HG03432 (cell line): ENCODE results near the gene SKOR2.
A peak's percentile ranks its signal among the peaks of the same experiment; 100 is the strongest.
"Not testable (repeated sequence)": the region's sequence is repeated elsewhere in the genome, so short reads cannot be mapped to it uniquely, and the experiment has no call there.

Experiments used
- ATAC-seq: cut with Tn5 transposase; IDR thresholded peaks from one replicate; pipeline ENCODE4 v1.9.1; 2021; ENCODE audit warnings: mild to moderate bottlenecking, moderate library complexity; ENCODE audit not compliant: unreplicated experiment

The SKOR2 gene

DNA sequence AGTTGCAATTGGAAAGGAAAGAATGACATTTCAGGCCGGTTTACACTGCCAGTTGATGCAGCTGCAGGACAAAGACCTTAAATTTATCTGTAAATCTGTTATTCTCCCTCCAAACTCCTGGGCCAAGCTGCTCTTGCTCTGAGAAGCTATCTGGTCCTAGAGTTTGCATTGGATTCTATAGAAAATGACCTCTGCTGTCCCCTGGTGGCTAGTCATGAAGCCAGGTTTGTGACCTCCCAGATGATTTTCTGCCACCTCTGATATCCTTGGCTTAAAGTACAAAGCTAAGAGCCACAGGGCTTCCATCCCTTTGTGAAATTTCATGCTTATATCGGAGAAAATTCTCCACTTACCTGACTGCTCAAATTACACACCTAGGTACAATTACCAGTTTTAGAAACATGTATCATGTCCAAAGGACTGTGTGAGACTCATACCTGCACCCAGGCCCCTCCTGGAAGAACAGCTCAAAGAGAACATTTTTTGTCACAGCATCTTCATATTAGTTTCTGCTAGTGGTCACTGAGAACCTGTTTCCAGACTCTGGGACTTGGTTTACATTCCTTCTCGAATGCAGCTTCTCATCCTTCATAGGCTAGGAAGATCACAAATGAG, 46.4 kb downstream of the SKOR2 start:
- no peak for ATAC-seq

- ATAC-seq: no peak
Measured at GRCh38 chr18:47203626-47204464, 47.6 kb downstream of the SKOR2 start.

DNA sequence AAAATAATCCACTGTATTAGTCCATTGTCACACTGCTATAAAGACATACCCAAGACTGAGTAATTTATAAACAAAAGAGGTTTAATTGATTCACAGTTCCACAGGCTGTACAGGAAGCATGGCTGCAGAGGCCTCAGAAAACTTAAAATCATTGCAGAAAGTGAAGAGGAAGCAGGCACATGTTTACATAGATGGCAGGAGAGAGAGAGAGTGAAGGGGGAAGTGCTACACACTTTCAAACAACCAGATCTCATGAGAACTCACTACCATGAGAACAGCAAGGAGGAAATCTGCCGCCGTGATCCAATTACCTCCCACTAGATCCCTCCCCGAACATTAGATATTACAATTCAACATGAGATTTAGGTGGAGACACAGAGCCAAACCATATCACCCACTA, 55.5 kb downstream of the SKOR2 start:
- ATAC-seq: not testable (repeated sequence)

DNA sequence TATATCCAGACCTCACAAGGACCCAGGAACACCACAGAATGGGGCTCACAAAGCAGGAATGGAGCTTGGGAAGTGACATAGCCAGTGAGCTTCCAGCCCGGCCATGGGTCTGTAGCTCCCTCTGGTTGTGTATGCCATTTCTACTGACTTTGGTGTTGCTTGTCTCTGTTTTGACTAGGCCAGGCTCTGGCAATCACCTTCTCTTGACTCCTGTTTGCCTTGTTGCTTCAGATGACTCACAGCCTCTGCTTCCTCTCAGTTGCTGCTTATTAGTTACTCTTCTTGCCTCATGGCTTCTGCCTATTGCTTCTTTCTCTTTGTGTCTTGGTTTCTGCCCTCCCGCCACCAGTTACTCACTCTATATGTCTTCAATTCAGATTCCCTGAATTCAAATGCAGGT, 59.5 kb downstream of the SKOR2 start:
- no peak for ATAC-seq

DNA sequence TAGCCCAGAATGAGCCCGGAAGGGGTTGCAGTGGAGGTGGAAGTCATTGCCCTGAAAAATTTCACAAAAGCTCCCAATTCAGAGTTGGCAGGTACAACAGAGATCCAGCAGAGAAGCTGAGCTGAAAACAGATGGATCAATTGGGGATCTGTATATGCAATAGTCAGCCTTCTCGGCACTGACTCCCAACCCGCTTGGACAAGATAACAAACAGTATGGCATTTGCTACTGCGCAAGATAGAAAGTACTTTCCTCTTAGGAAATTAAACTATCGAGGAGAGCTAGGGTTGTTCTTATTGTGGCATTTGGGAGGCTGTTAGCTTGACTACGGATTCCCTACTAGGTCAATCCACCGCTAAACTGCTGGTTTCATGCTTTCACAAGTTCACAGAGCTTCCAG, 63.7 kb downstream of the SKOR2 start:
- ATAC-seq: no peak

- ATAC-seq: no peak
Measured at GRCh38 chr18:47184419-47185050, 66.9 kb downstream of the SKOR2 start.

DNA sequence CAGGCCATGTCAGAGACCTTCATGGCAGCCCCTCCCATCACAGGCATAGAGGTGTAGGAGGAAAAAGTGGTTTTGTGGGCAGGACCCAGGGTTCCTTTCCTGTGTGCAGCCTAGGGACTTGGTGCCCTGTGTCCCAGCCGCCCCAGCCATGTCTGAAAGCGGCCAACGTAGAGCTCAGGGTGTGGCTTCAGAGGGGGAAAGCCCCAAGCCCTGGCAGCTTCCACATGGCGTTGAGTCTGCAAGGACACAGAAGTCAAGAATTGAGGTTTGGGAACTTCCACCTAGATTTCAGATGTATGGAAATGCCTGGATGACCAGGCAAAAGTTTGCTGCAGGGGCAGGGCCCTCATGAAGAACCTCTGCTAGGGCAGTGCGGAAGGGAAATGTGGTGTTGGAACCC, 69.3 kb downstream of the SKOR2 start:
- ATAC-seq: not testable (repeated sequence)

DNA sequence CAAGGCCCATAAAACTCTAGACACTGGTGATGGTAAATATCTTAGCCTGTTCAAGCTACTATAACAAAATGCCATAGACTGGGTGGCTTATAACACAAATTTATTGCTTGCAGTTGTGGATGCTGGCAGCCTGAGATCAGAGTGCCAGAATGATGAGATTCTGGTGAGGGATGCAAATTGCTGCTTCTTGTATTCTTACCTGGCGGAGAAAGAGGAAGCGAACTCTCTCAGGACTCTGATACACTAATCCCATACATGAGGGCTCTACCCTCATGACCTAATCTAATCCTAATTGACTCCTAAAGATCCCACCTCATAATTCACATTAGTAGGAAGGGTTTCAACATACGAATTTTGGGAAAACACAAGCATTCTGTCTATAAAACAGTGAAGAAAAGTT, 70.7 kb downstream of the SKOR2 start:
- ATAC-seq: no peak

DNA sequence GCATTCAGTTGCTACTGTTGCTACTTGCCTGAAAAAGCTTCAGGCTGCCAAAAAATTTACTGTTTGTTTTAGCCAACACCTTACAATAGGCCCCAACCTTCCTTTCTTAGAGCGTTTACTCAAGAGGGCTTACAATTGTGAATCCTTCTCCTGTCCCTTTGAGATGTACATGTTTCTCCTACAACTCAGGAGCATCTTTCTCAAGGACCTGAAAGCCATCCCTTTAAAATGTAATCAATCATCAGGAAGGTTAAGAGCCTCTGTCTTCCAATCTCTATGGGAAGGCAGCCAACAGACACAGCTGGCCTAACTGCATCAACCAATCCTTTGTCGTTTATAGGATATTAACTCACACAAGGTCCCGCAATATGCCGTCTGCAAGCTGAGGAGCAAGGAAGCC, 71.9 kb downstream of the SKOR2 start:
- no peak for ATAC-seq

- peak; percentile 92 for ATAC-seq
Measured at GRCh38 chr18:47175898-47176575, 75.4 kb downstream of the SKOR2 start, which contains the start of gene IER3IP1. TSS of gene IER3IP1 (minus strand) at chr18:47176364. CDS start at chr18:47176277, 87 bp downstream.

DNA sequence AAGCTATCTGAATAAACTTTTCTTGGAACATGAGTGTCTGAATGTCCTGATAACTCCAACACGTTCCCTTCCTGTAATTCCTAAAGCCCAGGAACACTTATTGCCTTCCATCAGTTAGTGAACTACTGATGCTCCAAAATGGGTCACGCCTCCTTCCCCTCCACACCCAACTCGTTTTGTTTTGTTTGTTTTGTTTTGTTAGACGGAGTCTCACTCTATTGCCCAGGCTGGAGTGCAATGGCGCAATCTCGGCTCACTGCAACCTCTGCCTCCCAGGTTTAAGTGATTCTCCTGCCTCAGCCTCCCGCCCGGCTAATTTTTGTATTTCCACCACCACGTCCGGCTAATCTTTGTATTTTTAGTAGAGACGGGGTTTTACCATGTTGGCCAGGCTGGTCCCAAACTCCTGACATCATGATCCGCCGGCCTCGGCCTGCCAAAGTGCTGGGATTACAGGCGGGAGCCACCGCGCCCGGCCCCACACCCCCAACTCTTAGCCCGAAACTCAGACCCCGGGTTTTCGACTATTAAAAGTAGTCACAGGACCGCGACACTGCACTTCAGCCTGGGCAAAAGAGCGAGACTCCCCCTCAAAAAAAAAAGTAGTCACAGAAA, 76.1 kb downstream of the SKOR2 start:
- peak; percentile 12 for ATAC-seq

DNA sequence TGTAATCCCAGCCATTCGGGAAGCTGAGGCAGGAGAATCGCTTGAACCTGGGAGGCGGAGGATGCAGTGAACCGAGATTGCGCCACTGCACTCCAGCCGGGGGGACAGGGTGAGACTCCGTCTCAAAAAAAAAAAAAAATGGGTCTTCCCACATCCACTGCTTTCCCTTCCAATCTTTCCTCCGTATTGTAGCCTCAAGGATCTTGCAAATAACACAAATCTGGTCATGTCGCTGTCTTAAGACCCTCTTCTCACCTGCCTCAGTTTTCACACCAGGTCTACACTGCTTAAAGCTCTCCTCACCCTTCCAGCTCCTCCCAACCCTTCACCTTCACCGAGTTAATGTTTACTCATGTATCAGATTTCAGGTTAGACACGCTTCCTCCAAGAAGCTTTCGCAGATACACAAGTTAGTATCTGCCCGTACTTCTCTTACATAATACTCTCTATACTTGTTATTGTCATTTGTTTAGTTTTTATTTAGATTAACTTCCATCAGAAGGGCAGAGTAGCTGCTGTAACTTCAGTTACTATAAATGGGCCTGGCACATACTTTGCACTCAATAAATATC, 76.8 kb downstream of the SKOR2 start:
- ATAC-seq: no peak

DNA sequence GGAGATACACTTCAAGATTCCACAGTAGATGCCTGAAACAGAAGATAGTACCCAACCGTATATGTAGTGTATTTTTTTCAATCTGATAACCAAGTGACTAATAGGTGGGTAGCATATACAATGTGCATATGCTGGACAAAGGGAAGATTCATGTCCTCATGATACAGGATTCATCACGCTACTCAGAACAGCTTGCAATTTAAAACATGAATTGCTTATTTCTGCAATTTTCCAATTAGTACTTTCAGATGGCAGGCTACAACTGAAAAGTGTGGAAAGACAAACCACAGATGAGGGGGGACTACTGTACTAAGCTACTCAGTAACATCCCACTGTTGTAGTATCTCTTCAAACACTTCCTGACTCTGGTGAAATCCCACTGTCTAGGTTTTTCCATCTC, 79.0 kb downstream of the SKOR2 start:
- no peak for ATAC-seq

DNA sequence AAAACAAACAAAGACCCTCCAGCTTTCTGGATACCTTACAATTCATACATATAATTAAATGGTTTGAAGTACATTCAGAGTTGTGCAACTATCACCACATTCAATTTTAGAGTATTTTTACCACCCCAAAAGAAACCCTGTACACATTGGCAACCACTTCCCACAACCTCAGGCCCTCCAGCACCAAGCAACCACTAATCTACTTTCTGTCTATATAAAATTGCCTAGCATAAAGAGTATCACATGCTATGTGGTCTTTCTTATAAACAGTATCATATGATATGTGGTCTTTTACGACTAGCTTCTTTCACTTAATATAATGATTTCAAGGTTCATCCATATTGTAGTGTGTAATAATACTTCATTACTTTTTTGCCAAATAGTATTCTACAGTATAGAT, 82.5 kb downstream of the SKOR2 start:
- no peak for ATAC-seq

DNA sequence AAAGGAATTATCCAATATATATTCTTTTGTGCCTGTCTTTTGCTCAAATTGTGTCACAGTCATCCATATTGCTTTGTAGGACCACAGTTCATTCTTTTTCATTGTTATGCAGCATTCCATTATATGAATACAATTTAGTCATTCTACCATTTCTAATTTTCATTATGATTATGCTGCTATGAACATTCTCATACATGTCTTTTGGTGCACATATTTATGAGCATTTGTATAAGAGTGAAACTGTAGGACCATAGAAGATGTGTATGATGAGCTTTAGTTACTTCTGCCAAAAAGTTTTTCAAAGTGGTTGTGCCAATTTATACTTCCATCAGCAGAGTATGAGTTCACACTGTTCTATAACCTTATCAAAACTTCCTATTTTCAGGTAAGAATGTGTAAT, 83.0 kb downstream of the SKOR2 start:
- ATAC-seq: no peak

DNA sequence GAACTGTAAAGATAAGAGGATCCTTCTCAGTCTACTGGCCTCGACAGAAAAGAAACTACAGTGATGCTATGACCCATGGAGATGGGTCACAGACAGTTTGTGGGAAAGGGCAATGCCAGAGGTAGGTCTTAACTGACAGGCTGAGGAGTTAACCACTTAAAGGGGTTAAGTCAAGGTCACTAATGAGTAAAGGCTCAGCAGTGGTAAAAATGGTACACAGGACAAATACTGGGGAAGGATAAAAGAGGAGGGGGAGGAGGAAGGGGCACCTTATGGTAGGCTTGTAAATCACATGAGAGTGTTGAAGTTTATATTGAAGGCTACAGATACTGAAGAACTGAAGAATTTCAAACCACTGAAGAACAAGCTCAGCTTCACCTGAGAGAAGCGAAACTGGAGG, 85.2 kb downstream of the SKOR2 start:
- ATAC-seq: no peak

DNA sequence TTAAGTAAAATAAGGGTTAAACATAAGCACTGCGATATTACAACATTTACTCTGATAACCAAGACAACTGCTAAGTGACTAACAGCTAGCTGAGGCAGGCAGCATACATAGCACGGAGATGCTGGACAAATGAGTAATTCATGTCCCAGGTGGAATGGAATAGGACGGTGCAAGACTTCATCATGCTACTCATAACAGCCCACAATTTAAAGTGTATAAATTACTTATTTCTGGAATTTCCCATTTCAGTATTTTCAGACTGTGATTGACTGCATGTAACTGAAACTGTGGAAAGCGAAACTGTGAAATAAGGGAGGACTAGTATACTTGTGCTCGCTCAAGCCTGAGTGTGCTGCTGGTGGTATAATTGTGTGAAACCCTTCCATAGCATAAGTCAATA, 88.2 kb downstream of the SKOR2 start:
- peak; percentile 87 for ATAC-seq

DNA sequence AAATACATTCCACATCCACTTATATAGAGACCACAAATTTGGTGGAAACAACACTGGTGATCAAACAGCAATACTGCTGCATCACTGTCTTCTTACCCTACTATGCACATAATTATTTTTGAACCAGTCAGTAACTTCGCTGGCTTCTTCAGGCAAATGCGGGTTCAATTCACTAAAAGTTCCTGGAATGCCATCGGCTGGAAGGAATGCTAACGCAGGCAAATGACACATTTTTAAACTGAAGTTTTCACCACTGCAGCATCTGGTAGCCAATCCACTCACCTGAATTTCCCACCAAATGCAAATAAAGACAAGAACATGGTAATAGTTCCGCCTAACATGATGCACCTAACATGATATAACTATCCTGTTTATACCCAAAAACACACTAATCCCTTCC, 91.2 kb downstream of the SKOR2 start:
- ATAC-seq: no peak

GRCh38 chr18:47158404-47158803, 93.1 kb downstream of the SKOR2 start:
- ATAC-seq: not testable (repeated sequence)
